A549 (cell line): ENCODE measurements around the gene RTN4R. TPM values are rescaled to one million over a fixed set of nuclear protein-coding genes. Genes with fewer than 3 reads are reported as not detected.

ENCODE experiments used
- ATAC-seq, 2 experiments: fragments of 200-7000 bp in 1 of 2; fragments of >200 bp in 1 of 2; cut with Nextera tagmentation in 1 of 2; cut with Tn5 transposase in 1 of 2; 3 replicates each; pipeline versions ENCODE4 v1.8.0 to v1.9.1; 2018 to 2020; ENCODE audit warnings: mild to moderate bottlenecking in 1 of 2, moderate library complexity in 1 of 2
- CTCF ChIA-PET: fragments of 300-600 bp; sonication (Branson Sonifier 250); formaldehyde crosslinking; extraction: SDS; loops from one replicate; lab custom pipeline; 2021; ENCODE audit warnings: antibody characterized with exemption, inconsistent platforms; lab: Yijun Ruan, JAX
- POLR2A ChIA-PET: fragments of 350-600 bp; formaldehyde crosslinking; extraction: SDS; loops from one replicate; lab custom pipeline; 2021; ENCODE audit warnings: antibody characterized with exemption, inconsistent platforms; lab: Yijun Ruan, JAX
- DNase-seq, 2 experiments: peaks; one replicate each; pipeline versions ENCODE4 v3.0.0 to v3.0.0-alpha.2; 2011 to 2016; ENCODE audit warnings: low read depth in 1 of 2, low spot score in 1 of 2
- FAIRE-seq: peaks from 2 replicates; lab custom pipeline; 2011; peaks lifted over from hg19 to GRCh38; lab: Jason Lieb, UNC
- H3K27ac ChIP-seq, 2 experiments: fragments of >200 bp; sonication (Bioruptor Twin); formaldehyde crosslinking; 3 replicates each; pipeline ENCODE4 v1.5.1; 2016 to 2017
- H3K4me1 ChIP-seq: fragments of >200 bp; sonication (Bioruptor Twin); formaldehyde crosslinking; 3 replicates; pipeline ENCODE4 v1.6.1; 2016
- H3K4me2 ChIP-seq: fragments of >200 bp; sonication (Bioruptor Twin); formaldehyde crosslinking; 3 replicates; pipeline ENCODE4 v1.6.1; 2016
- H3K4me3 ChIP-seq: fragments of >200 bp; sonication (Bioruptor Twin); formaldehyde crosslinking; 3 replicates; pipeline ENCODE4 v1.5.1; 2016
- H3K9me3 ChIP-seq: fragments of >200 bp; sonication (Bioruptor Twin); formaldehyde crosslinking; 3 replicates; pipeline ENCODE4 v1.6.1; 2016
- CEBPB ChIP-seq, 2 experiments: fragments of >200 bp in 1 of 2; sonication (Bioruptor Twin) in 1 of 2; formaldehyde crosslinking in 1 of 2; IDR thresholded peaks; 2 replicates each; pipeline ENCODE4 v1.6.1; 2012 to 2016
- CTCF ChIP-seq: fragments of >200 bp; sonication (Bioruptor Twin); formaldehyde crosslinking; IDR thresholded peaks from 3 replicates; pipeline ENCODE4 v1.5.1; 2016
- E2F6 ChIP-seq: IDR thresholded peaks from 2 replicates; pipeline ENCODE4 v1.6.1; 2012; ENCODE audit warnings: low read depth, borderline replicate concordance
- EHF ChIP-seq: fragments of 250-450 bp; sonication (Bioruptor Pico); IDR thresholded peaks from 2 replicates; pipeline ENCODE4 v1.5.0; 2020; ENCODE audit warnings: mild to moderate bottlenecking
- FOXS1 ChIP-seq: fragments of 250-450 bp; sonication (Bioruptor Pico); IDR thresholded peaks from 2 replicates; pipeline ENCODE4 v1.5.0; 2020; ENCODE audit warnings: mild to moderate bottlenecking, moderate library complexity
- HOXB13 ChIP-seq: fragments of 250-450 bp; sonication (Bioruptor Pico); IDR thresholded peaks from 2 replicates; pipeline ENCODE4 v1.5.0; 2020; ENCODE audit warnings: low read depth, mild to moderate bottlenecking, moderate library complexity
- HOXB5 ChIP-seq: fragments of 250-450 bp; sonication (Bioruptor Pico); IDR thresholded peaks from 2 replicates; pipeline ENCODE4 v1.5.0; 2020; ENCODE audit warnings: mild to moderate bottlenecking, moderate library complexity
- JUNB ChIP-seq: fragments of >200 bp; sonication (Bioruptor Twin); formaldehyde crosslinking; IDR thresholded peaks from 2 replicates; pipeline ENCODE4 v1.6.1; 2016
- KDM5A ChIP-seq: fragments of 200-600 bp; sonication (generic); IDR thresholded peaks from 2 replicates; pipeline ENCODE4 v1.6.1; 2016; ENCODE audit warnings: antibody characterized with exemption, mild to moderate bottlenecking
- MAZ ChIP-seq: fragments of 150-350 bp; IDR thresholded peaks from 2 replicates; pipeline ENCODE4 v1.6.1; 2014; ENCODE audit warnings: antibody characterized with exemption, low read depth, low read length, borderline replicate concordance
- PHF8 ChIP-seq: fragments of 200-600 bp; sonication (generic); IDR thresholded peaks from 2 replicates; pipeline ENCODE4 v1.6.1; 2016; ENCODE audit warnings: low read depth, mild to moderate bottlenecking, antibody characterized with exemption, moderate library complexity, borderline replicate concordance
- RNF2 ChIP-seq: fragments of 200-600 bp; sonication (generic); IDR thresholded peaks from 2 replicates; pipeline ENCODE4 v1.6.1; 2016; ENCODE audit warnings: low read depth, mild to moderate bottlenecking, antibody characterized with exemption, moderate library complexity, borderline replicate concordance
- TP53 ChIP-seq: fragments of 250-450 bp; sonication (Bioruptor Pico); IDR thresholded peaks from 2 replicates; pipeline ENCODE4 v1.5.0; 2021; ENCODE audit warnings: mild to moderate bottlenecking, moderate library complexity
- ZFP36 ChIP-seq: fragments of 450-650 bp; IDR thresholded peaks from 2 replicates; pipeline ENCODE4 v1.6.1; 2014; ENCODE audit warnings: borderline replicate concordance; ENCODE audit not compliant: partially characterized antibody
- ZNF302 ChIP-seq: fragments of 250-450 bp; sonication (Bioruptor Pico); IDR thresholded peaks from 2 replicates; pipeline ENCODE4 v1.9.0; 2021; ENCODE audit warnings: inconsistent platforms, mild to moderate bottlenecking, moderate library complexity
- WGBS: methylation state at CpG from one replicate; pipeline ENCODE4 v1.1.6; 2017; ENCODE audit errors: missing lambda C conversion rate; 5-methylcytosine and 5-hydroxymethylcytosine counted together
- polyA plus RNA-seq, 4 experiments: library from polyadenylated mRNA; depleted of rRNA in 3 of 4; stranded (reverse); fragments of >200 nt; fragmentation: RNase III in 1 of 4; extraction: RNeasy Plus Mini Kit Qiagen cat#74134 plus additional on column Dnase treatment in 1 of 4; gene quantifications; 2 replicates in 3 of 4; 3 replicates in 1 of 4; pipeline ENCODE4 v1.2.3, GENCODE V29; 2011 to 2017

The RTN4R gene
- polyA plus RNA-seq, 2 of the 4 experiments (the other 2 are of a cell fraction), result 1.0 to 2.7 TPM

DNA sequence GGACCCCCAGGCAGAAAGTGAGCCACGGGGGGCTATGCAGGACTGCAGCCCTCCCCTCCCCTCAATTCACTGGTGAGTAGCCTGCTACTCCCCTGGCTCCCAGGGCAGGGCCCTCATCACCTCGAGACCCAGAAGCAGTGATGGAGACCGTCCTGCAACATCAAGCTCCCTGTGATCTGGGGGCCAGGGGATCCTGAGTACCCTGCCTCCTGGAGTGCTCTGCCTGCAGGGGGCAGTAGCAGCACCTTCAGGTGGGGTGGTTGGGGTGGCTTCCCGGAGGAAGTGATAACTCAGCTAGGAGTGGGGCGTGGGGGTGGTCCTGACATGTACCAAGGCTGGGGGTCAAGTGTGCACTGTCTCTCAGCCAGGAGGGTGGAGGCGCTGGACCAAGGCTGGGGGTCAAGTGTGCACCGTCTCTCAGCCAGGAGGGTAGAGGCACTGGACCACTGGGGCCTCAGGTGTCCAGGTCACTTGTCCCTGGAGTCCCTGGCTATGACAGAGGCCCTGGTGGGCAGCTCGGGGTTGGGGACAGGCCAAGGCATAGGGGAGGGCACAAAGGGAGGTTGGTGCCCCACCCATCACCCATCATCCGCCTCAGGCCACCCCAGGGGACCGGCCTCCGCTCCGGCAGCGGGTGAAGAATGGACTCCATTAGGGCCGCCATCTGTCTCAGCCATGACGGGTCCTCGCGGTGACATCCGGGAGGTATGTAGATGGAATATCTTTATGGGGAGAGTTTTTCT, 9.4 kb downstream of the RTN4R start:
- 93% methylated on average over 5 of the region's 18 CpGs for WGBS
- DNase-seq (no peak), FAIRE-seq (no peak), ATAC-seq (peak in 1 of 2 experiments; percentile 36; a peak in 1 of 6 replicates)
- Histone ChIP-seq H3K9me3 (no peaks in the 10 kb centered on the region), H3K4me2 (no peak overlapping the region), H3K4me1 (no peaks in the 10 kb centered on the region), H3K27ac (no peak overlapping the region), H3K4me3 (no peak overlapping the region)
- CTCF ChIA-PET, result interaction anchor here (1.3 kb wide), 1 partner anchor 23 kb away, joined by 4 read pairs; no protein-coding TSS in a partner anchor
- POLR2A ChIA-PET, result no interaction called here
- no peak for TF ChIP-seq EHF (CRISPR knock-in tag)
- TF ChIP-seq CEBPB (IDR thresholded peaks at IDR 0.05), result no peak
- no peak for TF ChIP-seq HOXB5 (CRISPR knock-in tag)

DNA sequence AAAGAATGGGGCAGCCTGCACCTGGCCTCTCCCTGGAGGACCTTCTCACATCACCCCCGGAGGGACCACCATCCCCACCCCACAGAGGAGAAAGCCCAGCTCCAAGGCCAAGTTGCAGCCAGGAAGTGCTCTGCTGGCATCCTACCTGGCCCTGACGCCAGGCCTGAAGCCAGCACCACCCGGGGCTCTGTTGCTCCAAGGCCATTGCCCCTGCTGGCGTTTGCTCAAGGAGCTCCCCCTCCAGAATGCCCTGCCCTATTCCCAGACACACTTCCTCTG, 10.2 kb downstream of the RTN4R start:
- POLR2A ChIA-PET, result no interaction called here
- no peaks in the 10 kb centered on the region for H3K4me1 ChIP-seq
- H3K4me3 ChIP-seq, result no peak overlapping the region
- 90% methylated on average over 3 of the region's 4 CpGs for WGBS
- no peak for FAIRE-seq
- no peaks in the 10 kb centered on the region for H3K9me3 ChIP-seq
- TF ChIP-seq KDM5A (no peak), FOXS1 (no peak), RNF2 (no peak), JUNB (no peak), PHF8 (no peak), TP53 (no peak), ZFP36 (no peak)
- TF ChIP-seq, all 56 proteins: peak for 0
- Histone ChIP-seq H3K4me2 (no peak overlapping the region), H3K27ac (no peak overlapping the region)
- no peak for ATAC-seq
- CTCF ChIA-PET, result no interaction called here
- DNase-seq, result no peak

GRCh38 chr22:20257212-20258020, 10.7 kb downstream of the RTN4R start:
- Histone ChIP-seq H3K27ac (no peak overlapping the region), H3K4me2 (no peak overlapping the region), H3K4me3 (no peak overlapping the region), H3K4me1 (no peaks in the 10 kb centered on the region), H3K9me3 (no peaks in the 10 kb centered on the region)
- no peak for ATAC-seq
- no peak for TF ChIP-seq HOXB13
- TF ChIP-seq CTCF, result no peak
- no peak for TF ChIP-seq JUNB
- TF ChIP-seq ZNF302, result no peak
- TF ChIP-seq MAZ, result no peak
- TF ChIP-seq E2F6, result no peak
- DNase-seq, result no peak
- WGBS, result 75% methylated on average over 15 of the region's 15 CpGs
- ChIA-PET CTCF (interaction anchor here (1.1 to 1.8 kb wide), 2 partner anchors 19 to 49 kb away, joined by 3 to 7 read pairs; no protein-coding TSS in a partner anchor), POLR2A (no interaction called here)
- no peak for FAIRE-seq
